K562 treated with DMSO at 1 percent for 4 hours (cell line): Measurements from ENCODE around the gene SEPTIN12. TPM values are rescaled to one million over a fixed set of nuclear protein-coding genes. Genes with fewer than 3 reads are reported as not detected.

Experiments used
- total RNA-seq: library from RNA; unstranded; fragments of 300-600 nt; gene quantifications from 2 replicates; pipeline ENCODE4 v1.2.3, GENCODE V29; 2022; ENCODE audit not compliant: insufficient read depth

SEPTIN12 gene, protein sequence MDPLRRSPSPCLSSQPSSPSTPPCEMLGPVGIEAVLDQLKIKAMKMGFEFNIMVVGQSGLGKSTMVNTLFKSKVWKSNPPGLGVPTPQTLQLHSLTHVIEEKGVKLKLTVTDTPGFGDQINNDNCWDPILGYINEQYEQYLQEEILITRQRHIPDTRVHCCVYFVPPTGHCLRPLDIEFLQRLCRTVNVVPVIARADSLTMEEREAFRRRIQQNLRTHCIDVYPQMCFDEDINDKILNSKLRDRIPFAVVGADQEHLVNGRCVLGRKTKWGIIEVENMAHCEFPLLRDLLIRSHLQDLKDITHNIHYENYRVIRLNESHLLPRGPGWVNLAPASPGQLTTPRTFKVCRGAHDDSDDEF
- not detected in 2 replicates for total RNA-seq

DNA sequence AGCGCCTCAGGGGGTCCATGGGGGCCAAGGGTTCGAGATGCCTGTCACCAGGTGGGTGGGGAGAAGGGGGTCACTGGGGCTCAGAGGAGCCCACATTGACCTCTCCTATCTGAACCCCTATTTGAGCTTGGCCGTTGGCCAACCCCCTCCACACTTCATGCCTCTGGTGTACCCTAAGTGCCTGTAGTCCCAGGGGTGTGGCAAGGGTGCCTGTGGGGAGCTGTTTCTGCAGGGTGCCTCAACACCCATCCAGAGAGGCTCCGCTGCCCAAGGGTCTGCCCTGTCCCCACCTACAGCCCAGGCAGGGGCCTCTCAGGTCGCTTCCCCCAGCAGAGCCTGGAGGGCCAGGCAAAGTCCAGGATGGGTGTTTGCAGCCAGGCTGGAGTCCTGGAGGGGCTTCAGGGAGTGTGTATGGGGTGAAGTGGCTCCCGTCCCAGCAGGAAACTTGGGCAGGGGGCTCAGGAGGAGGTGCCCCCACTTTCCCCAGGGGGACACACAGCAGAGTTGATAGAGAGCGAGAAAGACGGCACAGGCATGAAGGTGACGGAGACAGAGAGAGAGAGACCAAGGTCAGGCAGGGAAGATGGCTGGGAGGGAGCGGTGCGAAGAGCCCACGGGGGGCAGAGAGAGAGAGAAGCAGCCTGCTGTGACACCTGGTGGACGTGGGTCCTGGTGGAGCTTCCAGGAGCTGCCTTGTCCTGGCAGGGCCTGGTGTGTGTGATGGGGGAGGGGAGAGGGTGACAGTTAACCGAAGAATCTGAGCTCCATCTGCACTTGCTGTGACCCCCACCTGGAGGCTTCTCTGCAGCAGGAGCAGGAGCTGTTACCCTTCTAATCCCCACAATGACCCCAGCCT is at the start of gene SEPTIN12:
Gene SEPTIN12, minus strand, starts transcription at position 719 of the 856 bp plus-strand sequence. Its CDS starts 700 bp downstream, at position 19.

DNA sequence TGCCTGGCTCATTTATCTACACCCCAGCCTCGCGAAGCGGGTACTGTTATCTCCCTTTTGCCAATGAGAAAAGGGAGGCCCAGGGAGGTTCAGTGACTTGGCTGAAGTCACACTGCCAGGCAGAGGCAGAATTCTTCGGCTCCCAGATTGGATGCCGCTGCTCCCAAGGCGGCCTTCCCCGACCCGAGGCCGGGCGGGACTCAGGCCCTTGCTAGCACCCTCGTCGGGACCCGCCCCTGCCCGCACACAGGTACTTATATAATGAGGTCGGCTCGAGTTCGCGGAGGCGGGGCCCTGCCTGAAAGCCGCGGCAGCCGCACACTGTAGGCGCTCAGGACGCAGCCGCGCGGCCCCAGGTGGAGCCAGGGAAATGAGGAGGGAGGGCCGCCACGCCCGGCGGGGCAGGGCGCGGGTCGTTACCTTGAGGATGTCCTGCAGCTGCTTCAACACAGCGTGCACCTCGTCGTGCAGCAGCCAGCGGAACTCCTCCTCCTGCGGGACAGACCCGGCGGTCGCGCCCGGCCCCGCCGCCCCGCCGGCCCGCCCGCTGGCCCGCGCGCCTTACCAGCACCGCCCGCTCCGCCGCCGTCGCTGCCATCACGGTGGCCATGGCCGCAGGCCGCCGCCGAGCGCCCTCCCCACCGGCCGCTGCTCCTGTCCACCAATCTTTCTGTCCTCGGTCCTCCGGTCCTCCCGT is 14.0 kb upstream of the SEPTIN12 start, which contains the start of gene ROGDI:
Gene ROGDI, minus strand, starts transcription at position 672 of the 697 bp plus-strand sequence. Its CDS starts 62 bp downstream, at position 610.

DNA sequence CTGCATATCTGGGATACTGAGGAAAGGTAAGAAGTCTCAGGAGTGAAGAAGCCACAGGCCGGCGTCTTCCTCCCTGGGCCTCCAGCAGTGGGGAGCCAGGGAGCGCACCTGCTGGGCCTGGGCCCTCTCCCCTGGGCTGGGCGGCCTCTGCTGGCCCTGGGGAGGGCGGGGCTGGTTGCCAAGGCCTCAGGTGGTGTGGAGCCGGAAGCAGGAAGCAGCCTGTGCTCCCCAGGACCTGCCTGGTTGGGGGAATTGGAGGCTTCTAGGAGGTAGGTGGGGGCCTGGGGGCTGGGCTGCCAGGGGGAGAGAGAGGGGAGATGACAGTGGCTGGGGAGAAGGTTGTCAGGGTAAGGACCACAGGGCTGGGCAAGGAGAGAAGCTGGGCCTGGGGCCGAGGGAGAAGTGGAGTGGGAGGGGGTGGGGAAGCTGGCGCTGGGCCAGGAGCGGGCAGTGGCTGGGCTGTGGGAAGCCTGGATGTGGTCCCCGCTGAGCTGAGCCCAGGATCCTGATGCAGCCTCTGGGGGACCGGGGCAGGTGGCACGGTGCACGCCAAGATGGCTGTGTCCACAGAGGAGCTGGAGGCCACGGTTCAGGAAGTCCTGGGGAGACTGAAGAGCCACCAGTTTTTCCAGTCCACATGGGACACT is 7.2 kb upstream of the SEPTIN12 start, which contains the start of gene SMIM22:
Gene SMIM22, plus strand, starts transcription at position 189 of the 647 bp plus-strand sequence. Its CDS starts 366 bp downstream, at position 555.

DNA sequence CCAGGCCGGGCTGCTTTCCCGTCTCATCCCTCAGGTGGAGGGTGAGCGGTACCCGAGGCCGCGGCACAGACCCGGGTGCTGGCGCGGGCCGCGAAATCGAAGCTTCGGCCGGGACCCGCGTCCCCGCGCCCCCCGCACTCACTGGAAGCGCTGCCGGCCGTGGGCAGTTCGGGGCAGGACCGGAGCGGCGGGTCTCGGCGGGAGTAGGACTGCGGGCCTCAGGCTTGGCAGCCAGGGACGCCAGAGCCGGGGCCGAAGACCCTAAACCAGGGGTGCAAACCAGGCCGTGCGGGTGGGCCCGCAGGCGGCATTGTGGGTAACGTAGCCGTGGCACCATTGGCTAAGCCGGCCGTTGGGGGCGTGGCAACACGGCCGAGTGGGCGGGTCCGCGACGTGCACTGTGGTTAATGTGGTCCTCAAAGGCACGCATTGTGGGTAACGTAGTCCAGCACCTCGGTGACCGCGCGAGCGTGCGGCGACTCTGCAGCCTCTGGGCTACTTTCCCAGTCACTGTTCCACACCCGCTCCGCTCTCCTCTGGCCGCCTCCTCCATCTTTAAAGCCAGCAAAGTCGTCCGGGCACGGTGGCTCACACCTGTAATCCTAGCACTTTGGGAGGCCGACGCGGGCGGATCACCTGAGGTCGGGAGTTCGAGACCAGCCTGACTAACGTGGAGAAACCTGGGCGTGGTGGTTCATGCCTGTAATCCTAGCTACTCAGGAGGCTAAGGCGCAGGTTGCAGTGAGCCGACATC is 21.1 kb downstream of the SEPTIN12 start, which contains the start of gene ZNF500:
Gene ZNF500, minus strand, starts transcription at position 288 of the 754 bp plus-strand sequence. CDS start 1,184 bp downstream, outside the sequence.

DNA sequence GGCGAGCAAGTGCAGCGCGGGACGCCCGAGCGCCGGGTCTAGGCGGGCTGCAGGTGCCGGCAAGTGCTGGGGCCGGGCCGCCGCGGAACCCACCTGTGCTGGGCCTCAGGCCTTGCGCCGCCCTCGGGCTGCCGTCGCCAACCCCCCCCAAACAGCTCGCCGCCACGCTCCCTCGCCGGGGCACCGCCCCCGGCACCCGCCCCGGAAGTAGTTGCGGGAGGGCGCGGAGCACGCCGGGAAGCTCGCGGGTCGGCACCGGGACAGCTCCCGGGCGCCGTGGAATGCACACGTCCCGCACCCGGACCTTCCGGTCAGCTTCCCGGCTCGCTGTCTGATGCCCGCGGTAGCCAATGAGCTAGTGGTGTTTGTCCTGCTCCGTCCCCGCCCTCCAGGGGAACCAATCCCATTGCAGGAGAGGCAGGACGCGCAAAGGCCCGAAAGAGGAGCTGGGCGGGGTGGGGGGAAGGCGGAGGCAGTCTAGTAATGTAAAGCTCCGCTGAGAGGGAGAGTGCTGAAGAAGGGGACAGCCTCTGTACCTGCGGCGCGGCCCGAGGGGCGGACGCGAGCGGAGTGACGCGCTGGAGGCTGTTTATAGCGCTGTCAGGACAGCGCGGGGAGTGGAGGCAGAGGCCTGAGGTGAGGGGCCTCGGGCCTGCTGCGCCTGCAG is 53.9 kb downstream of the SEPTIN12 start, which contains the start of the genes ANKS3 and DNAAF8:
Gene ANKS3, minus strand, starts transcription at position 209 of the 667 bp plus-strand sequence. CDS start 4,122 bp downstream, outside the sequence.
Gene DNAAF8, plus strand, starts transcription at position 475 of the 667 bp plus-strand sequence. CDS start 1,978 bp downstream, outside the sequence.

Other genes starting within 250 kb of the SEPTIN12 start
- gene CDIP1, start 249.6 kb downstream of the SEPTIN12 start, total RNA-seq = 1.5 TPM in 1 of 2 replicates, not detected in the other
- gene C16orf96, start 232.0 kb downstream of the SEPTIN12 start, total RNA-seq = not detected in 2 replicates
- 38.6 and 59.4 TPM in 2 replicates for gene UBALD1, start 173.5 kb downstream of the SEPTIN12 start, total RNA-seq
- 32.3 and 32.7 TPM in 2 replicates for gene MGRN1, start 163.5 kb downstream of the SEPTIN12 start, total RNA-seq
- 33.0 and 34.5 TPM in 2 replicates for gene NUDT16L1, start 94.8 kb downstream of the SEPTIN12 start, total RNA-seq
- gene ANKS3, start 54.1 kb downstream of the SEPTIN12 start, total RNA-seq = 9.8 and 11.0 TPM in 2 replicates
- not detected in 2 replicates for gene DNAAF8, start 53.8 kb downstream of the SEPTIN12 start, total RNA-seq
- 5.0 and 7.2 TPM in 2 replicates for gene ZNF500, start 21.2 kb downstream of the SEPTIN12 start, total RNA-seq
- not detected in 2 replicates for gene SMIM22, start 7.0 kb upstream of the SEPTIN12 start, total RNA-seq
- 21.6 and 22.9 TPM in 2 replicates for gene ROGDI, start 14.3 kb upstream of the SEPTIN12 start, total RNA-seq
- gene GLYR1, start 58.9 kb upstream of the SEPTIN12 start, total RNA-seq = 58.3 and 69.1 TPM in 2 replicates
- 48.4 and 59.7 TPM in 2 replicates for gene UBN1, start 59.1 kb upstream of the SEPTIN12 start, total RNA-seq
- not detected in 2 replicates for gene PPL, start 148.8 kb upstream of the SEPTIN12 start, total RNA-seq
- not detected in 2 replicates for gene SEC14L5, start 170.0 kb upstream of the SEPTIN12 start, total RNA-seq
- 8.3 and 8.9 TPM in 2 replicates for gene NAGPA, start 245.6 kb upstream of the SEPTIN12 start, total RNA-seq